IMR-90 (cell line): Measurements from ENCODE around the gene ARHGAP45. TPM values are rescaled to one million over a fixed set of nuclear protein-coding genes. Genes with fewer than 3 reads are reported as not detected.

Experiments used
- ATAC-seq: fragments of 200-7000 bp; cut with Tn5 transposase; 2 replicates; pipeline ENCODE4 v1.9.1; 2020; ENCODE audit warnings: low read depth, mild to moderate bottlenecking, moderate library complexity
- BruUV-seq: library from RNA; stranded (reverse); fragments of 400-500 nt; replicated peaks from 2 replicates; lab custom pipeline; 2021; lab: Mats Ljungman, UMichigan
- CTCF ChIA-PET: fragments of 300-600 bp; formaldehyde crosslinking; extraction: SDS; loops from one replicate; lab custom pipeline; 2021; ENCODE audit warnings: antibody characterized with exemption; lab: Yijun Ruan, JAX
- POLR2A ChIA-PET: fragments of 300-600 bp; sonication (Branson Sonifier 250); formaldehyde crosslinking; loops from one replicate; lab custom pipeline; 2022; ENCODE audit warnings: antibody characterized with exemption; ENCODE audit not compliant: unreplicated experiment; lab: Charles Lee
- DNase-seq: peaks from one replicate; pipeline ENCODE4 v3.0.0; 2013
- H2AFZ ChIP-seq: replicated peaks from 2 replicates; pipeline ENCODE3; 2013; ENCODE audit warnings: low read length, mild to moderate bottlenecking; ENCODE audit not compliant: poor library complexity
- H2AK5ac ChIP-seq: 2 replicates; pipeline ENCODE4 v1.6.1; 2013; ENCODE audit warnings: low read depth, low read length, inconsistent platforms
- H2AK9ac ChIP-seq: replicated peaks from 2 replicates; pipeline ENCODE3; 2013; ENCODE audit warnings: mild to moderate bottlenecking, low read depth, low read length, moderate library complexity; ENCODE audit not compliant: poor library complexity
- H2BK120ac ChIP-seq: 2 replicates; pipeline ENCODE4 v1.6.1; 2013; ENCODE audit warnings: low read depth, low read length, inconsistent platforms
- H2BK15ac ChIP-seq: 3 replicates; pipeline ENCODE4 v1.6.1; 2013; ENCODE audit warnings: low read depth, low read length, inconsistent platforms
- H2BK20ac ChIP-seq: 2 replicates; pipeline ENCODE4 v1.6.1; 2013; ENCODE audit warnings: low read depth, mild to moderate bottlenecking, inconsistent platforms, low read length, moderate library complexity
- H2BK5ac ChIP-seq: 2 replicates; pipeline ENCODE4 v1.6.1; 2013; ENCODE audit warnings: mild to moderate bottlenecking, low read depth, low read length, inconsistent platforms; ENCODE audit not compliant: poor library complexity, severe bottlenecking
- H3K14ac ChIP-seq: replicated peaks from 2 replicates; pipeline ENCODE4 v1.6.1; 2013; ENCODE audit warnings: low read depth, low read length, inconsistent platforms
- H3K18ac ChIP-seq: 2 replicates; pipeline ENCODE4 v1.6.1; 2013; ENCODE audit warnings: low read depth, low read length, control low read depth
- H3K23ac ChIP-seq: 2 replicates; pipeline ENCODE4 v1.6.1; 2013; ENCODE audit warnings: low read depth, low read length, inconsistent platforms
- H3K27ac ChIP-seq: 2 replicates; pipeline ENCODE4 v1.5.1; 2013; ENCODE audit warnings: mild to moderate bottlenecking, control low read depth, low read length; ENCODE audit not compliant: insufficient read depth
- H3K27me3 ChIP-seq: 2 replicates; pipeline ENCODE4 v1.6.1; 2013; ENCODE audit warnings: low read length; ENCODE audit not compliant: control insufficient read depth, insufficient read depth
- H3K36me3 ChIP-seq: 2 replicates; pipeline ENCODE4 v1.6.1; 2013; ENCODE audit warnings: low read length, mixed read lengths; ENCODE audit not compliant: control insufficient read depth, insufficient read depth
- H3K4ac ChIP-seq: 2 replicates; pipeline ENCODE4 v1.6.1; 2013; ENCODE audit warnings: low read depth, low read length, inconsistent platforms
- H3K4me1 ChIP-seq: 2 replicates; pipeline ENCODE4 v1.6.1; 2013; ENCODE audit warnings: low read length, mixed read lengths; ENCODE audit not compliant: control insufficient read depth, insufficient read depth
- H3K4me2 ChIP-seq: 2 replicates; pipeline ENCODE4 v1.6.1; 2013; ENCODE audit warnings: low read depth, mild to moderate bottlenecking, control low read depth, low read length, moderate library complexity
- H3K4me3 ChIP-seq: 2 replicates; pipeline ENCODE4 v1.5.1; 2013; ENCODE audit warnings: low read depth, mild to moderate bottlenecking, control low read depth, low read length, moderate library complexity; ENCODE audit not compliant: insufficient read depth
- H3K56ac ChIP-seq: 2 replicates; pipeline ENCODE4 v1.6.1; 2013; ENCODE audit warnings: low read length, inconsistent platforms; ENCODE audit not compliant: insufficient read depth; ENCODE audit errors: extremely low read depth
- H3K79me1 ChIP-seq, 2 experiments: 2 replicates each; pipeline ENCODE4 v1.6.1; 2013; ENCODE audit warnings: low read length in 2 of 2, inconsistent platforms in 1 of 2, low read depth in 1 of 2
- H3K9ac ChIP-seq: 2 replicates; pipeline ENCODE4 v1.6.1; 2013; ENCODE audit warnings: low read depth, low read length, control low read depth
- H3K9me1 ChIP-seq: 2 replicates; pipeline ENCODE4 v1.6.1; 2013; ENCODE audit warnings: low read length, inconsistent platforms; ENCODE audit not compliant: insufficient read depth
- H3K9me3 ChIP-seq: 2 replicates; pipeline ENCODE4 v1.6.1; 2013; ENCODE audit warnings: low read length; ENCODE audit not compliant: control insufficient read depth, insufficient read depth
- H4K20me1 ChIP-seq: 2 replicates; pipeline ENCODE4 v1.6.1; 2013; ENCODE audit warnings: low read length, inconsistent platforms; ENCODE audit not compliant: insufficient read depth
- H4K5ac ChIP-seq: 2 replicates; pipeline ENCODE4 v1.6.1; 2013; ENCODE audit warnings: mild to moderate bottlenecking, low read depth, low read length, control low read depth
- H4K8ac ChIP-seq, 2 experiments: 2 replicates each; pipeline ENCODE4 v1.6.1; 2013; ENCODE audit warnings: low read depth in 2 of 2, low read length in 2 of 2, control low read depth in 1 of 2, inconsistent platforms in 1 of 2
- H4K91ac ChIP-seq: 2 replicates; pipeline ENCODE4 v1.6.1; 2013; ENCODE audit warnings: low read depth, low read length, inconsistent platforms; ENCODE audit not compliant: insufficient read depth
- BHLHE40 ChIP-seq: fragments of 150-350 bp; IDR thresholded peaks from 2 replicates; pipeline ENCODE4 v1.6.1; 2016; ENCODE audit warnings: mild to moderate bottlenecking, low read depth, low read length
- FOS ChIP-seq: fragments of 150-350 bp; IDR thresholded peaks from 2 replicates; pipeline ENCODE4 v1.6.1; 2016; ENCODE audit warnings: low read depth, low read length
- MAFK ChIP-seq: IDR thresholded peaks from 2 replicates; pipeline ENCODE4 v1.6.1; 2012; ENCODE audit warnings: low read depth, low read length, improper control_type of control experiment
- MAZ ChIP-seq: IDR thresholded peaks from 2 replicates; pipeline ENCODE4 v1.6.1; 2012; ENCODE audit warnings: low read depth, mild to moderate bottlenecking, low read length, improper control_type of control experiment, moderate library complexity, borderline replicate concordance
- MXI1 ChIP-seq: IDR thresholded peaks from 2 replicates; pipeline ENCODE4 v1.6.1; 2012; ENCODE audit warnings: low read depth, mild to moderate bottlenecking, low read length, moderate library complexity, borderline replicate concordance
- RAD21 ChIP-seq: IDR thresholded peaks from 2 replicates; pipeline ENCODE4 v1.6.1; 2012; ENCODE audit warnings: low read length, improper control_type of control experiment
- RCOR1 ChIP-seq: IDR thresholded peaks from 2 replicates; pipeline ENCODE4 v1.6.1; 2012; ENCODE audit warnings: mild to moderate bottlenecking, low read length, improper control_type of control experiment; ENCODE audit not compliant: insufficient replicate concordance
- WGBS, 2 experiments: methylation state at CpG; one replicate each; pipeline versions ENCODE4 v1.1.5 to v1.1.7; 2013; ENCODE audit warnings: missing lambda C conversion rate in 2 of 2; ENCODE audit not compliant: insufficient read length in 1 of 2; ENCODE audit errors: extremely low coverage in 2 of 2; 5-methylcytosine and 5-hydroxymethylcytosine counted together
- dilution Hi-C: fragments of 300-500 bp; cut with HindIII; formaldehyde crosslinking; loops from one replicate; pipeline ENCODE4 v1.14.3; 2018; ENCODE audit warnings: low sequenced_read_pairs; ENCODE audit not compliant: unreplicated experiment
- in situ Hi-C: fragments of 300-500 bp; cut with MboI; formaldehyde crosslinking; loops from 3 replicates; pipeline ENCODE4 v1.14.3; 2019; ENCODE audit warnings: low sequenced_read_pairs, inconsistent platforms, mixed read lengths
- intact Hi-C: fragments of 100-400 bp; cut with micrococcal nuclease; formaldehyde crosslinking; loops from 2 replicates; pipeline ENCODE4 v1.10.0; 2022
- polyA plus RNA-seq, 3 experiments: library from polyadenylated mRNA; depleted of rRNA; stranded (reverse); fragments of >200 nt; gene quantifications; 2 replicates each; pipeline ENCODE4 v1.2.3, GENCODE V29; 2012; ENCODE audit warnings: low replicate concordance in 1 of 3
- total RNA-seq: library from RNA; depleted of rRNA; stranded (reverse); fragments of >200 nt; gene quantifications from 2 replicates; pipeline ENCODE4 v1.2.3, GENCODE V29; 2012
- TF ChIP-seq, protein P1 (sequence below): fragments of 150-350 bp; IDR thresholded peaks from 2 replicates; pipeline ENCODE4 v1.6.1; 2017; ENCODE audit warnings: mild to moderate bottlenecking, antibody characterized with exemption, low read length, low read depth

The ARHGAP45 gene
- total and polyA plus RNA-seq, 2 of the 4 experiments (the other 2 are of a cell fraction): 1.3 to 1.7 TPM

DNA sequence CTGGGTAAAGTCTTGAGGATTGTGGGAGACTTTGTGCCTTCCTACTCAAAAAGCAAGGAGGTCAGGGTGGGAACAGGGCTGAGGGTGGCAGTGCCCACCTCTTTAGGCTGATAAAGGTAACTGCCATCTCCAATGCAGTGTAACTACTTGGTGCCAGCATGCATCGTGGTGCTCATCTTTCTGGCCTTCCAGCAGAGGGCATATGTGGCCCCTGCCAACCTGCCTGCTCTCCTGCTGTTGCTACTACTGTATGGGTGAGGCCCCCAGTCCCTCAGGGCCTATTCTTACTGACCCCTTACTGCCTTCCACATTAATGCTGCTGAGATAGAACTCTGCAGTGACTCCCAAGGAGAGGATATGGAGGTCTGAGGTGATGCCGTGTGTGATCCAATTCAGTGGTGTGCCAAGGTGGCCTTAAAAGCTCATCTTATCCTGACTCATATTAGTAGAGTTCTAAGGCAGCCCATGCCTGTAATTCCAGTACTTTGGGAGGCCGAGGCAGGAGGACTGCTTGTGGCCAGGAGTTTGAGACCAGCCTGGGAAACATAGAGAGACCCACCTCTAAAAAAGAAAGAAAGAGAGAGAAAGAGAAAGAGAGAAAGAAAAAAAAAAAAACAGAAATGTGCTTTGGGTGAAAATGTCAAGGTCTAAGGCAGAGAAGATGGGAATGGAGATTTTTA, 9.7 kb upstream of the ARHGAP45 start:
- no peak for ATAC-seq

More for the DNA sequence above, 9.7 kb upstream of the ARHGAP45 start:
- Histone ChIP-seq H3K14ac (no peak overlapping the region), H3K4me1 (no peaks in the 10 kb centered on the region), H3K27ac (no peak overlapping the region), H2BK120ac (no peak overlapping the region), H3K36me3 (peaks cover 1% of the 10 kb centered on the region; the same call in 1 of the 2 replicates), H4K91ac (no peak overlapping the region), H3K56ac (no peak overlapping the region), H3K27me3 (no peaks in the 10 kb centered on the region), H4K20me1 (no peaks in the 10 kb centered on the region), H3K18ac (no peak overlapping the region), H3K9ac (no peak overlapping the region), H3K9me1 (no peaks in the 10 kb centered on the region), H3K4ac (no peak overlapping the region), H2BK20ac (no peak overlapping the region), H4K5ac (no peak overlapping the region), H3K4me3 (no peak overlapping the region), H2AK9ac (no peak overlapping the region), H3K4me2 (no peak overlapping the region), H4K8ac (no peak overlapping the region), H2AK5ac (no peak overlapping the region), H3K9me3 (peaks cover 36% of the 10 kb centered on the region), H2BK5ac (no peak overlapping the region), H2BK15ac (no peak overlapping the region), H3K23ac (no peak overlapping the region), H2AFZ (no peak overlapping the region), H3K79me1 (no peaks in the 10 kb centered on the region)
- in situ Hi-C loops: no loop called here
- CTCF ChIA-PET: no interaction called here
- POLR2A ChIA-PET: no interaction called here
- 56% methylated on average over 1 of the region's 3 CpGs; no CpG with 5 or more reads in 1 of the 2 experiments for WGBS, 2 experiments
- DNase-seq: peak; percentile 67
- intact Hi-C loops: no loop called here
- BruUV-seq: no TSS peak
- dilution Hi-C loops: no loop called here
- TF ChIP-seq BHLHE40 (no peak), FOS (no peak), MXI1 (no peak), RAD21 (no peak), MAFK (no peak), RCOR1 (no peak), MAZ (no peak)
- TF ChIP-seq, protein P1, sequence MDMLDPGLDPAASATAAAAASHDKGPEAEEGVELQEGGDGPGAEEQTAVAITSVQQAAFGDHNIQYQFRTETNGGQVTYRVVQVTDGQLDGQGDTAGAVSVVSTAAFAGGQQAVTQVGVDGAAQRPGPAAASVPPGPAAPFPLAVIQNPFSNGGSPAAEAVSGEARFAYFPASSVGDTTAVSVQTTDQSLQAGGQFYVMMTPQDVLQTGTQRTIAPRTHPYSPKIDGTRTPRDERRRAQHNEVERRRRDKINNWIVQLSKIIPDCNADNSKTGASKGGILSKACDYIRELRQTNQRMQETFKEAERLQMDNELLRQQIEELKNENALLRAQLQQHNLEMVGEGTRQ: no peak
